Measurements from ENCODE around the gene BOD1.

GRCh38 chr5:173626505-173626820 lies 10.0 kb upstream of the BOD1 start:
- TF ChIP-seq CTCF (IDR thresholded peaks at IDR 0.05) (no peak), POLR2A (IDR thresholded peaks at IDR 0.05) (no peak), POLR2AphosphoS5 (IDR thresholded peaks at IDR 0.05; ENCODE audit: insufficient read depth in 1 of 2, low read depth in 1 of 2) (no peak)

Measured in vagina (tissue), 2 donors.